HCT116 (cell line): ENCODE results near the gene TRPM1. TPM values are rescaled to one million over a fixed set of nuclear protein-coding genes. Genes with fewer than 3 reads are reported as not detected.

Experiments used
- ATAC-seq: fragments of 200-7000 bp; cut with Tn5 transposase; 2 replicates; pipeline ENCODE4 v1.9.1; 2020; ENCODE audit warnings: mild to moderate bottlenecking, moderate library complexity
- BruUV-seq: library from RNA; stranded (reverse); fragments of 400-500 nt; replicated peaks from 2 replicates; lab custom pipeline; 2021; lab: Mats Ljungman, UMichigan
- CTCF ChIA-PET: fragments of 300-600 bp; sonication (Branson Sonifier 250); formaldehyde crosslinking; loops from one replicate; lab custom pipeline; 2021; ENCODE audit warnings: antibody characterized with exemption; lab: Charles Lee
- POLR2A ChIA-PET: fragments of 300-600, 350-600 bp; sonication (Branson Sonifier 250); formaldehyde crosslinking; loops from one replicate; lab custom pipeline; 2021; ENCODE audit warnings: antibody characterized with exemption; lab: Charles Lee
- RAD21 ChIA-PET, 2 experiments: fragments of 300-600 bp; sonication (Branson Sonifier 250); formaldehyde crosslinking; loops; one replicate each; lab custom pipeline; 2023; ENCODE audit warnings: low total read pairs in 2 of 2; ENCODE audit not compliant: uncharacterized antibody in 2 of 2, unreplicated experiment in 2 of 2, low non-redundant PET in 1 of 2; lab: Charles Lee
- DNase-seq: peaks from one replicate; pipeline ENCODE4 v3.0.0-alpha.2; 2010; ENCODE audit warnings: low read depth, low spot score
- H2AFZ ChIP-seq: fragments of 200-600 bp; shearing (Covaris generic), sonication (generic); 2 replicates; pipeline ENCODE4 v1.6.1; 2017; ENCODE audit warnings: low read depth, mixed run types, mixed read lengths, antibody characterized with exemption, low read length; ENCODE audit not compliant: poor library complexity, severe bottlenecking
- H3K27ac ChIP-seq: 2 replicates; pipeline ENCODE4 v1.5.1; 2012; ENCODE audit warnings: low read depth, low read length
- H3K27me3 ChIP-seq: fragments of 200-600 bp; sonication (generic); 2 replicates; pipeline ENCODE4 v1.6.1; 2016; ENCODE audit warnings: mixed run types, low read length, mixed read lengths; ENCODE audit not compliant: insufficient read depth
- H3K36me3 ChIP-seq, 2 experiments: fragments of 200-500 bp in 1 of 2; fragments of 200-600 bp in 1 of 2; sonication (Bioruptor generic) in 1 of 2; sonication (generic) in 1 of 2; 2 replicates each; pipeline versions ENCODE4 v1.5.1 to v1.6.1; 2014 to 2016; ENCODE audit warnings: low read length in 2 of 2, inconsistent platforms in 1 of 2, mixed read lengths in 1 of 2, mixed run types in 1 of 2; ENCODE audit not compliant: insufficient read depth in 2 of 2, control insufficient read depth in 1 of 2
- H3K4me1 ChIP-seq, 2 experiments: fragments of 200-600 bp in 1 of 2; sonication (generic) in 1 of 2; 2 replicates each; pipeline versions ENCODE4 v1.5.1 to v1.6.1; 2012 to 2017; ENCODE audit warnings: low read length in 2 of 2, inconsistent platforms in 1 of 2, mild to moderate bottlenecking in 1 of 2, mixed read lengths in 1 of 2, mixed run types in 1 of 2, moderate library complexity in 1 of 2; ENCODE audit not compliant: insufficient read depth in 2 of 2, control insufficient read depth in 1 of 2
- H3K4me2 ChIP-seq: fragments of 200-600 bp; sonication (generic); 2 replicates; pipeline ENCODE4 v1.6.1; 2017; ENCODE audit warnings: mixed run types, low read length, mixed read lengths
- H3K4me3 ChIP-seq, 2 experiments: fragments of 200-600 bp in 1 of 2; sonication (generic) in 1 of 2; replicated peaks in 1 of 2; 2 replicates each; pipeline ENCODE4 v1.5.1; 2011 to 2016; ENCODE audit warnings: low read length in 2 of 2, control low read depth in 1 of 2, low read depth in 1 of 2, mild to moderate bottlenecking in 1 of 2, mixed read lengths in 1 of 2, mixed run types in 1 of 2
- H3K79me2 ChIP-seq: fragments of 200-600 bp; sonication (generic); 2 replicates; pipeline ENCODE4 v1.6.1; 2017; ENCODE audit warnings: mild to moderate bottlenecking, mixed run types, low read length, moderate library complexity, mixed read lengths; ENCODE audit not compliant: insufficient read depth
- H3K9ac ChIP-seq: fragments of 200-600 bp; sonication (generic); 2 replicates; pipeline ENCODE4 v1.6.1; 2016; ENCODE audit warnings: low read length, mixed read lengths
- H3K9me2 ChIP-seq: fragments of 200-600 bp; sonication (generic), shearing (Covaris generic); 2 replicates; pipeline ENCODE4 v1.6.1; 2017; ENCODE audit warnings: mixed run types, mild to moderate bottlenecking, moderate library complexity; ENCODE audit not compliant: insufficient read depth
- H3K9me3 ChIP-seq, 2 experiments: fragments of 200-500 bp in 1 of 2; fragments of 200-600 bp in 1 of 2; sonication (Bioruptor generic) in 1 of 2; sonication (generic) in 1 of 2; 2 replicates each; pipeline ENCODE4 v1.6.1; 2014 to 2017; ENCODE audit warnings: low read length in 2 of 2, mixed read lengths in 2 of 2, inconsistent platforms in 1 of 2, low read depth in 1 of 2, mild to moderate bottlenecking in 1 of 2, mixed run types in 1 of 2, moderate library complexity in 1 of 2; ENCODE audit not compliant: control insufficient read depth in 1 of 2, insufficient read depth in 1 of 2
- H4K20me1 ChIP-seq: fragments of 200-600 bp; sonication (generic), shearing (Covaris generic); 2 replicates; pipeline ENCODE4 v1.6.1; 2017; ENCODE audit warnings: mixed run types, mild to moderate bottlenecking, moderate library complexity; ENCODE audit not compliant: insufficient read depth
- CBX3 ChIP-seq: IDR thresholded peaks from 2 replicates; pipeline ENCODE4 v1.6.1; 2012; ENCODE audit warnings: low read depth
- CTCF ChIP-seq, 3 experiments: fragments of 200-600 bp in 1 of 3; sonication (generic) in 1 of 3; IDR thresholded peaks in 2 of 3; conservative IDR thresholded peaks in 1 of 3; 2 replicates each; pipeline ENCODE4 v1.5.1; 2012 to 2017; ENCODE audit warnings: low read depth in 2 of 3, low read length in 2 of 3, antibody characterized with exemption in 1 of 3, borderline replicate concordance in 1 of 3, control low read depth in 1 of 3, mild to moderate bottlenecking in 1 of 3, mixed read lengths in 1 of 3, mixed run types in 1 of 3, moderate library complexity in 1 of 3; ENCODE audit not compliant: insufficient read depth in 1 of 3
- EGR1 ChIP-seq: IDR thresholded peaks from 2 replicates; pipeline ENCODE4 v1.6.1; 2012; ENCODE audit warnings: low read depth
- EZH2 ChIP-seq: fragments of 200-600 bp; sonication (generic); IDR thresholded peaks from 2 replicates; pipeline ENCODE4 v1.6.1; 2017; ENCODE audit warnings: antibody characterized with exemption, mixed run types
- EZH2phosphoT487 ChIP-seq: fragments of 200-600 bp; IDR thresholded peaks from 2 replicates; pipeline ENCODE4 v1.6.1; 2018; ENCODE audit warnings: antibody characterized with exemption, borderline replicate concordance
- FOSL1 ChIP-seq: IDR thresholded peaks from 2 replicates; pipeline ENCODE4 v1.6.1; 2012; ENCODE audit warnings: low read depth
- RAD21 ChIP-seq: IDR thresholded peaks from 2 replicates; pipeline ENCODE4 v1.6.1; 2012; ENCODE audit warnings: low read depth, mild to moderate bottlenecking
- SP1 ChIP-seq: IDR thresholded peaks from 2 replicates; pipeline ENCODE4 v1.6.1; 2012; ENCODE audit warnings: low read depth
- SRF ChIP-seq: IDR thresholded peaks from 2 replicates; pipeline ENCODE4 v1.6.1; 2012; ENCODE audit warnings: low read depth
- TCF7L2 ChIP-seq: IDR thresholded peaks from 2 replicates; pipeline ENCODE4 v1.7.0; 2011; ENCODE audit warnings: borderline replicate concordance, inconsistent platforms; ENCODE audit not compliant: insufficient read depth, insufficient read length; ENCODE audit errors: extremely low read depth
- intact Hi-C: fragments of 100-400 bp; cut with micrococcal nuclease; formaldehyde crosslinking; loops from 2 replicates; pipeline ENCODE4 v1.10.0; 2022
- total RNA-seq: library from RNA; stranded (reverse); gene quantifications from one replicate; pipeline ENCODE4 v1.2.1, GENCODE V29; 2021; ENCODE audit not compliant: unreplicated experiment
- TF ChIP-seq, protein P1 (sequence below): IDR thresholded peaks from 2 replicates; pipeline ENCODE4 v1.6.1; 2012

Gene TRPM1
- total RNA-seq, 1 experiment from 2014 or later, result not detected

DNA sequence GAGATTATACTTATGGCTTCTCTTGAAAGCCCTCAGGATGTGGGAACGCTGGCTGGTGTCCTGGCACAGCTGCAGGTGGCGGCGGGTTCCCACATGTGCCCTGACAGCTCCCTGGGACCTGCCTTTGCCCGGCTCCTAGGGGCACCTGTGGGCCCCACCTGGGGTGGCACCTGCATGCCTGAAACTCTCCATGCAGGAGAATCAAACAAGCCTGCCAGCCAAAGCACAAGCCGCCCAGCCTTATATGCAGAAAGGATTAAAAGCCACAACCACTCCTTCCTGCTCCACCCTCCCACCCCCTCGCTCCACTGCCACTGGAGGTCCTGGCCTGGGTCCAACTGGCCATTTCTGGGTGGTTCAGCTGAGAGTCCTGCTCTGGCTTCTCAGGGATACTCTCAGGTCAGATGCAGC, 18.1 kb downstream of the TRPM1 start:
- TF ChIP-seq TCF7L2, result no peak
- TF ChIP-seq SP1, result no peak
- TF ChIP-seq SRF, result no peak
- TF ChIP-seq RAD21, result no peak
- TF ChIP-seq EGR1, result no peak
- TF ChIP-seq, protein P1, sequence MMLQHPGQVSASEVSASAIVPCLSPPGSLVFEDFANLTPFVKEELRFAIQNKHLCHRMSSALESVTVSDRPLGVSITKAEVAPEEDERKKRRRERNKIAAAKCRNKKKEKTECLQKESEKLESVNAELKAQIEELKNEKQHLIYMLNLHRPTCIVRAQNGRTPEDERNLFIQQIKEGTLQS, result no peak
- no peak for TF ChIP-seq CBX3
- TF ChIP-seq, all 23 proteins: peak for 0
- Histone ChIP-seq H3K79me2 (no peaks in the 10 kb centered on the region), H3K4me2 (no peak overlapping the region), H3K9me3 (no peaks in the 10 kb centered on the region), H3K9ac (no peak overlapping the region), H3K27ac (no peak overlapping the region), H3K27me3 (no peaks in the 10 kb centered on the region), H3K36me3 (no peaks in the 10 kb centered on the region), H3K4me1 (peaks cover 3 to 30% of the 10 kb centered on the region in 2 experiments; a peak in 3 of 4 replicates), H4K20me1 (no peaks in the 10 kb centered on the region), H2AFZ (no peak overlapping the region), H3K9me2 (no peaks in the 10 kb centered on the region), H3K4me3 (no peak overlapping the region)
- CTCF ChIA-PET, result no interaction called here
- DNase-seq (no peak), ATAC-seq (no peak)
- POLR2A ChIA-PET, result no interaction called here
- RAD21 ChIA-PET, result no interaction called here
- intact Hi-C loops, result no loop called here
- no TSS peak for BruUV-seq

- ATAC-seq, result no peak
- H3K4me1 ChIP-seq, result peaks cover 3 to 30% of the 10 kb centered on the region in 2 experiments; a peak in 3 of 4 replicates
- no TSS peak for BruUV-seq
- no peak overlapping the region for H3K9ac ChIP-seq
- intact Hi-C loops, result no loop called here
- no peaks in the 10 kb centered on the region for H3K36me3 ChIP-seq
- H4K20me1 ChIP-seq, result no peaks in the 10 kb centered on the region
- no peak overlapping the region for H3K4me2 ChIP-seq
- H3K4me3 ChIP-seq, result no peak overlapping the region
- TF ChIP-seq CTCF (IDR thresholded peaks at IDR 0.05 in 2 of 3, conservative IDR thresholded peaks at IDR 0.05 in 1 of 3; ENCODE audit: borderline replicate concordance in 1 of 3, insufficient read depth in 1 of 3, low read depth in 2 of 3, low read length in 2 of 3) (no peak), EZH2 (no peak), TCF7L2 (no peak), EZH2phosphoT487 (no peak), CBX3 (no peak), EGR1 (no peak), FOSL1 (no peak)
- TF ChIP-seq, protein P1, result no peak
- TF ChIP-seq, all 23 proteins: peak for 0
- Histone ChIP-seq H3K27ac (no peak overlapping the region), H3K27me3 (no peaks in the 10 kb centered on the region), H2AFZ (no peak overlapping the region), H3K9me3 (no peaks in the 10 kb centered on the region), H3K79me2 (no peaks in the 10 kb centered on the region), H3K9me2 (no peaks in the 10 kb centered on the region)
- POLR2A ChIA-PET, result no interaction called here
- DNase-seq, result no peak
- RAD21 ChIA-PET, result no interaction called here
- CTCF ChIA-PET, result no interaction called here
Observed at GRCh38 chr15:31082771-31083369, 18.7 kb downstream of the TRPM1 start.
